HG03558 (cell line): Measurements from ENCODE around the gene TRIM44.
"Not testable (repeated sequence)": the region's sequence is repeated elsewhere in the genome, so short reads cannot be mapped to it uniquely, and the experiment has no call there.

Source experiments
- ATAC-seq: cut with Tn5 transposase; IDR thresholded peaks from one replicate; pipeline ENCODE4 v1.9.1; 2021; ENCODE audit warnings: moderate number of reproducible peaks; ENCODE audit not compliant: unreplicated experiment; ENCODE audit errors: extremely low read depth

The TRIM44 gene

DNA sequence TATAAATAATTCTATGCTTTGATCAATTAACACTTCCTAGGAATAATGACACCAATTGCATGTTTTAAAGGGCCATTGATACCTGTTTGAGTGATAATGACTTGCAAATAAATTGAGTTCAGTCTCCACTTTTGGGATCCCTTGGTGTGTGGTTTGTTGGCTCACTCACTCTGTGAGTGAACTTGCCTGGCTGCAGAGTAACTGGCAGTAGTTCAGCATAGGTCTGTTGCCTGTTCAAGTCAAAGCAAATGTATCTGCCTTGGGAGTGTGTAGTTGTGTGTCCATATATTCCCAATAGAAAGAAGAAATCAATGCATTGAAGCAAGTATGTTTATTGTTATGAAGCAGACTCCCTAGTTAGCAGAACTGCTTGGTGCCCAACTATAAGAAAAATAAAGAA lies 49.3 kb downstream of the TRIM44 start:
- no peak for ATAC-seq

DNA sequence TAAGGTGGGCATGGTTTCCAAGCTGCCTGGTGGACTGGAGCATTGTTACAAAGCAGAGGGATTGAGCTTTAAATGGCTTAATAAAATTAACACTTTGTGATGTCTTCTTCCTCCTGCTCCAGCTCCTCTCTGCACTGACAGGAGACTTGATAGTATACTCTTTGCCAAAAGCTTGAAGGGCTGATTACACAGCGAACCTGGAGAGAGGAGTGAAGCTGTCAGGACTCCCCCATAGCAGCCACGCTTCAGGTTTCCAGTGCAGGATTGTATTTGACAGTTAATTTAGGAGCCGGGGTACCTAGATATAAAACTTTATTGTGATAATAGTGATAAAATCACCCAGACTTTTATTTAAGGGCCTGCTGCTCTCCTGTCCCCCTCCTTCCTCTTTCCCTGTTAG lies 50.0 kb downstream of the TRIM44 start:
- ATAC-seq = no peak

DNA sequence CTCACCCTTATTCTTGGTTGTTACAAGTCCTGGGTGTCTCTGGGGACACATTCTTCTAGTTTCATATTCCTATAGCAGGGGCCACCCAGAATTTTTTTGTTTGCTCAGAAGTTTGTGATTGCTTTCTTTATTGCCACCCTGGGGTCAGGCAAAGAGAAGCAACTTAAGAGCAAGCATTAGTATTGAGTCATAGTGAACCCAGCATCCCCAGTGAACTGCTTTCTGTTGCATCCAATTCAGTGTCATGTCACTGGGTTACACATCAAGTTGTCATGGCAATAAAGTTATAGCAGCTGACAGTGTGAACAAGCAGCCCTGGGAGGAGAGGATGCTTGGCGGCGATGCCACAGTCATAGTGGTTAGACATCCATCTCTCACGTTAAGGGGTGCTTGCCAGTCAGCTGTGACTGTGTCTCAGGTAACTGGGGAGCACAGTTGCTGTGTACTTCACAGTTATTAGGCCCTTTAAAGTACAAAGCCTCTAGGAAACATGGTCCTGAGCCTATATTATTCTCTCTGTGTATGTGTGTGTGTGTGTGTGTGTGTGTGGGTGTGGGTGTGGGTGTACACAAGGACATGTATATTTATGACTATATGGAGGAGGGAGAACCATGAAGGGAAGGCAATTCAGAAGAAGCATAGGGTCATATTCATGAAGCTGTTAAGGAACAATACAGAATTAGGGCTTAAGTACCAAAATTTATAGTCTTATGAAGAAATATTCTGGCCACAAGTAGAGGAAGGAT lies 52.5 kb downstream of the TRIM44 start:
- peak; percentile 87 for ATAC-seq

DNA sequence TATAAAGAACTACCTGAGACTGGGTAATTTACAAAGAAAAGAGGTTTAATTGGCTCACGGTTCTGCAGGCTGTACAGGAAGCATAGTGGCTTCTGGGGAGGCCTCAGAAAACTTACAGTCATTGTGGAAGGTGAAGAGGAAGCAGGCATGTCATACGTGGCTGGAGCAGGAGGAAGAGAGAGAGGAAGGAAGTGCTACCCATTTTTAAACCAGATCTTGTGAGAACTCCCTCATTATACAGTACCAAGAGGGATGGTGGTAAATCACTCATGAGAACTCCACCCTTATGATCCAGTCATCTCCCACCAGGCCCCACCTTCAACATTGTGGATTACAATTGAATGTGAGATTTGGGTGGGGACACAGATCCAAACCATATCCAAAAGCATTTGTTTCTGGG lies 53.1 kb downstream of the TRIM44 start:
- not testable (repeated sequence) for ATAC-seq

DNA sequence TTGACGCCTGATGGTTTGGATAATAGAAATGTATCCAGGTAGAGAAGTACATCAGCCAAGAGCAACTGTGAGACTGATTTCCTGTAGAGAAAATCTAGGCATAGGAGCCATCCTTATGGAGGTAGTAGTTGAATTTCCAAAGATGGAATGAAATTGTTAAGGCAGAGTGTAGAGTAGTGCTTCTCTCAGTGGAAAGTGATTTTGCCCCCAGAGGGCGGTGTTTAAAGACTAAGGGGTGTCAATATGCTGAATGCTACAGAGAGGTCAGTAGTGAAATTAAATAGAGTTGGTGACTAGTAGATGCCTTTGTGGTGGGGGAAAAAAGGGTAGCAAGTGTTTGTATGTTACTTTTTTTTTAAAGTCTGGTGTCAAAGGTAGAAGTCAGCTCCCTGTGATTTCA lies 54.5 kb downstream of the TRIM44 start:
- ATAC-seq = no peak

DNA sequence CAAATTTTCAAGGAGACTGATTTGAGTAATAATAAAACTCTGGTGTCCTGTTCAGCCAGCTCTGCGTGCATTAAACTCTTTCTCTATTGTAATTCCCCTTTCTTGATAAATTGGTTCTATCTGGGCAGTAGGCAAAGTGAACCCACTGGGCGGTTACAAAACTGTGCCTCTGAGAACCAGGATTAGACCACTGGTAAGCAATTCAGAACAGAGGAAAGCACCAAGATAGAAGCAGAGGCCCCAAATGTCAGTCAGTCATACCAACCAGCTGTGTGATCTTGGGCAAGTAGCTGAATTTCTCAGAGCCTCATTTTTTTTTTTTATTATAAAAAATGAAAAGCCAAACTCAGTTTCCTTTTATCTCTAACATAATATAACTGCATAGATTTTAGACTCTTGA lies 54.9 kb downstream of the TRIM44 start:
- no peak for ATAC-seq

DNA sequence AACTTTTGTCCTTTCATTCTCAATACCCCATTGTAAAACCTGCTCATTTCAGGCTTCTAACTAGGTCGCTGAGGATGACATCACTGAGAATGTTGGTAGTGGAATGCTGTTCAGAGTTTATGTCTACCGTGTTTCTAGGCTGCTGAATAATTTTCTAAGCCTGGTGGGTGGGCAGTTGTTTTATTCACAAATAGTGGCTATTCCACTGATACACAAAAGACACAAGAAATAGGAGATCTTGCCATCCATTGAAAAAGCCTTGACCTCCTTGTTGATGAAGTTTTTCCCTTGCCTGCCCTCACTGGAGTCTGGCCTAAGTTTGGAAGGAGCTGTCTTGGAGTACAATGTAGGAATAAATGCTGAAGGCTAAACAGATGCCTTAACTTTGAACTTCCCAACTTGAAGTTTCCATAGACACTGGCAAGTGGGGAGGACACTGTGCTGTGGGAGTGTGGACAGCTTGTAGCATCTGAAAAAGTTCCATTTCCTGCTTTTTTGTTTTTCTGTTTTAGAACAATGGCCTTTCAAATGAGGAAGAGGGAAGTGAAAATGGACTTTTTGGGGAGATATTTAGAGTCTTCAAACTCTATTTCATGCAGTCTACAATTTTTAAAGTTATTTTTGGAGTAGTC lies 59.2 kb downstream of the TRIM44 start:
- peak; percentile 33 for ATAC-seq

DNA sequence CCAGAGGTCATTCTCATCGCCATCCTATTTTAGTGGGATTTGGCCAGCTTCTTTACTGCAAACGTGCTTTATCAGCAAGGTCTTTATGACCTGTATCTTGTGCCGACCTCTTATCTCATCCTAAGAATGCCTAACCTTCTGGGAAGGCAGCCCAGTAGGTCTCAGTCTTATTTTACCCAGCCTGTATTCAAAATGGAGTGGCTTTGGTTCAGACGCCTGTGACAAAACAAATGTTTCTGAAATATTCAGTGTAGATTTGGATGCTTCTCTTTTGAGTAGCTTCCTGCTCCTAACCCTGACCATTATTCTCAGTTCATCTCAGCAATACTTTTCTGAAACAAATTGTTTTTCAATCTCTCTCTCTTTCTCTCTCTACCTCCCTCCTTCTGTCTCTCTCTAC lies 60.1 kb downstream of the TRIM44 start:
- ATAC-seq = no peak

DNA sequence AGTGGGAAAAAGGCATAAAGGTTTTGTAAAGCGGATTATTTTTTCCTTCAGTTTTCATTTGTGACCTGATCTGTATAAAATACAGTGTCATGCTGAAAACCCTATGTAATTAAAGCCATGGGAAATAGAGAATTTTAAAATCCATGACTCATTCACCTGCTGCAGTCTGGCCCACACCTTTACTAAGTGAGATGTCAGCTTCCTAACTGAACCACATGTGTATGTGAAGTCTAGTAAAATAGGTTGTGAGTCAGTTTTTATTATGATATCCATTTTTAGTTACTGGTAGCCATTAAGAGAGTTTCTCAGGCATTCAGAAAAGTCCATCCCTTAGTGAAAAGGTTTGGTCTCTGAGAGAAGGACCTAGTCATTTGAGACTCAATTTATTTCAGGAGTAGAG lies 60.9 kb downstream of the TRIM44 start:
- no peak for ATAC-seq

DNA sequence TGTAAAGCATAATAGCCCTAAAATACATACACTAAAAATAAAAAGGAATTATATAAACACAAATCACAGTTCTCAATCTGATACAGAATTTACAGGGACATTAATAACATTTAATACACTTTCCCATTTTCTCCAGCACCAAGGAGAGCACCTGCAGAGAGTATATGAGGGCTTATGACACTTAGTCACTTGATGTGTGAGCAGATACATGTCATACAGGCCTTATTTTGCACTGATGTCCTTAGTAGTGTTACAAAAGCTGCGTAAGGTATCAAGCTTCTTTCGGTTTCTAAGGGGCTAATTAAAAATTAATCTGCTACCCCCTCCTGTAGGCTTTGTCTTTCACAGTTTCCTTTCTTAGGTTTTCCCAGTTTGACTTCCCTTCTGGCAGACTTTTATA lies 61.3 kb downstream of the TRIM44 start:
- no peak for ATAC-seq

DNA sequence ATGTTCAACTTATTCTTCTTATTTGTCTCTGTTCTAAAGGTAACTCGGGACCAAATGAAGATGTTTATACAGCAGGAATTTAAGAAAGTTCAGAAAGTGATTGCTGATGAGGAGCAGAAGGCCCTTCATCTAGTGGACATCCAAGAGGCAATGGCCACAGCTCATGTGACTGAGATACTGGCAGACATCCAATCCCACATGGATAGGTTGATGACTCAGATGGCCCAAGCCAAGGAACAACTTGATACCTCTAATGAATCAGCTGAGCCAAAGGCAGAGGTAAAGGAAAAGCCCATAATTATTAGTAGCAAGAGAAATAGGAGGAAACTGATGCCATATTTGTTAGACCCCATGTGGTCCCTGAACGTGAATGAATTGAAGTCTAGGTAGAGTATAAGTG lies 63.3 kb downstream of the TRIM44 start:
- no peak for ATAC-seq

DNA sequence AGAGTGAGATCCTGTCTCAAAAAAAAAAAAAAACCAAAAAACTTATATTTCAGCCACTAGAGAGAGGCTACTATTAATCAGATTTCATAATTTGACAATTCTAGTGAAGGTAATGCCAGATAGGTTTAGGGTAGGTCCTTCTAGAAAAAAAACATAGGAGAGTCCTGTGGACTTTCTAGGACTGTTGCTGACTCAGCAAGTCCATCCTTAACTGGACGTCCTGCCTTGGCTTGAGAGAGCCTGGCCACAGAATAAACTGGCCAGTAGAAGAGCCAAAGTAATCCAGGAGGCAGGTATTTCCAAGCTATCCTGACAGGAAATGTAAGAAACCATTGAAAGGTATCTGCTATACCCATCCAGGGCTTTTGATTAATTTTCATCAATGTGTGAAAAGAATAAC lies 64.6 kb downstream of the TRIM44 start:
- ATAC-seq = no peak

DNA sequence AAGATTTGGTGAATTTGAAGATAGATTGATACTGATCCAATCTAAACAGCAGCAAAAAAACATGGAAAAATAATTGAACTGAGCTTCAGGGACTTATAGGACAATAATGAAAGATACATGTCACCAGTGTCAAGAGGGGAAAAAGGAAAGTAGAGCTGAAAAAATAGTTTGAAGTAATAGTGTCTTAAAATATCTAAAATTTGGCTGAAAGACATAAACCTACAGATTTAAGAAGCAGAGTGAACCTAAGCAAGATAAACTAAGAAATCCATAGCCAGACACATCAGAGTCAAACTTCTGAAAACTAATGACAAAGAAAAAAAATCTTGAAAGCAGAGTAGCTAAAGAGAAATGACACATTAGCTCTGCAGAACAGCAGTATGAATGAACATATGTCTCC lies 67.7 kb downstream of the TRIM44 start:
- ATAC-seq = no peak

DNA sequence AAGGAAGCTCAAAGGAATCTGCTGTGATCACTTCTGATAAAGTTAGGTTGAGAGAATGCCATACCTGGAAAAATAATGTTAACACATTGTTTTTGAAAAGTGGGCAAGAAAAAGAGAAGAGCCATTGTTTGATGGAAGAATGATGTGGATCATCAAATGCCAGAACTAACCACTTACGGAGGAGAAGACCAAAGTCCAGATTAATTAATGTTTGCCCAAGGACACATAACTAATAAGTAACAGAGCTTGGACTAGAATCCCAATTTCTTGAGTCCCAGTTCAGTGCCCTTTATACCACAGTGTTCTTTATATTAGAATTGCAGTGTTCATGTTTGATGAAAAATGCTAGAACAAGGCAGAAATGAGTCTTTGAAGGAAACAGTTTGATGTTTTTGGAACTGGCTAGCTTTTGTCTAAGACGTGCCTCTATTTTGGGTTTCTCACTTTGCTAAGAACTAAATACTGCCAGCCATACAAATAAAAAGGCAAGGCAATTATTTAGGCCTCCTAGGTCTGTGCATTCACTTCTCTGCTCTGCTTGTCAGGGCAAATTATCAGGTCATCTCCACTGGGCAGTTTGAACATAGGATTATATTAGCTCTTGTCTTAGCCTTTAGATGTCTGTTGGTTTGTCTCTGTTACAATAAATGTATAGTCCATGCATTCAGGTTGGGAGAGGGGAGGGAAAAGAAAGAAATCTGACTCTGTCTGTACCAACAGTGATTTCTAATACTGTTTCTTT lies 72.3 kb downstream of the TRIM44 start:
- ATAC-seq = no peak

DNA sequence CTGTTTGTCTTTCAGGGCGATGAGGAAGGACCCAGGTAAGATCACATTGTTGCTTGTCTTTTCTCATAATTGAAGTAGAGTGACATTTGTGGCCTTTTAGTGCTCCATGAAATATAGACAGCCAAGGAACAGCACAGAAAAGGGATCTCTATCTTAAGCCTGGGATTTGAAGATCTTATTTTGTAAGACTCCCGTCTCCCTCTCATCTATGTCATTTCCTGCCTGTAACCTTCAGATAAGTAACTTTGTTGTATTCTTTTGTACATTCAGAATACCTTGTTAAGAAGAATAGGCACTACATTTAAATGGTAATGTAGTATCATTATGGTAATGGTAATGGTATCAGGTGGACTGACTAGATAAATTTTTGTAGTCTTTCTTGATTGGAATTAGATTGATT lies 72.8 kb downstream of the TRIM44 start:
- ATAC-seq = no peak

DNA sequence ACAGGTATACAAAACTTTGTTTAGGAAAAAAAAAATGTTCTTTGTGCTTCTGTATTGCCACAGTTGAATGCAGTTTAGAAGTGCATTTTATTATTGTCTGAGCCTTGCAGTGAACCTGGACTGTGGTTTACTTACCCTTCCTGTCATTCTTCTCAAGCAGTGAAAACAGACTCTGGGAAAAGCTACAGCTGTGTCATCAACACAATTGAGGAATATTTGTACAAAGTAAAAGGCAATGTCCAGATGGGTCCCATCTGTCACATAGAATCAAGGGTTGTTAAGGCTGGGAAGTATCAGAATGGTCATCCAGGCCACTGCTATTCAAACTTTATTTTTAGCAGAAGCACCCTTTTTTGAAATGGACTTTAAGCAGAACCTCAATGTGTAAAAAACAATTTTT lies 73.3 kb downstream of the TRIM44 start:
- no peak for ATAC-seq

DNA sequence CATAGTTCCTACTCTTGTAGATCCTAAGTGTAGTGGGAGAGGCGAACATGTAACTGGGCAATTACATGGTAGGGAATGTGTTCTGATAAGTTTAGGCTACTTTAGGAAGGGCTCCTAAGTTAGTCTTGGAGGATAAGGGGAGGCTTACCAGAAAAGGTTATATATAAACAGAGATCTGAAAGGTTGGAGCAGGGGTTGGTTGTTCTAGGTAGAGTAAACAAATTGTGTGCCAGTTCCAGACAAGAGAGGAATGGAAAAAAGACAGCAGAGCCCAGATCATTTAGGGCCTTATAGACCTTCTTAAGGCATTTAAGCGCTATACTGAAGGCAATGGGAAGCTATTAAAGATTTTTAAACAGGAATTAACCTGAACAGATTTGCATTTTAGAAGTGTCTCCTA lies 74.4 kb downstream of the TRIM44 start:
- ATAC-seq = no peak

DNA sequence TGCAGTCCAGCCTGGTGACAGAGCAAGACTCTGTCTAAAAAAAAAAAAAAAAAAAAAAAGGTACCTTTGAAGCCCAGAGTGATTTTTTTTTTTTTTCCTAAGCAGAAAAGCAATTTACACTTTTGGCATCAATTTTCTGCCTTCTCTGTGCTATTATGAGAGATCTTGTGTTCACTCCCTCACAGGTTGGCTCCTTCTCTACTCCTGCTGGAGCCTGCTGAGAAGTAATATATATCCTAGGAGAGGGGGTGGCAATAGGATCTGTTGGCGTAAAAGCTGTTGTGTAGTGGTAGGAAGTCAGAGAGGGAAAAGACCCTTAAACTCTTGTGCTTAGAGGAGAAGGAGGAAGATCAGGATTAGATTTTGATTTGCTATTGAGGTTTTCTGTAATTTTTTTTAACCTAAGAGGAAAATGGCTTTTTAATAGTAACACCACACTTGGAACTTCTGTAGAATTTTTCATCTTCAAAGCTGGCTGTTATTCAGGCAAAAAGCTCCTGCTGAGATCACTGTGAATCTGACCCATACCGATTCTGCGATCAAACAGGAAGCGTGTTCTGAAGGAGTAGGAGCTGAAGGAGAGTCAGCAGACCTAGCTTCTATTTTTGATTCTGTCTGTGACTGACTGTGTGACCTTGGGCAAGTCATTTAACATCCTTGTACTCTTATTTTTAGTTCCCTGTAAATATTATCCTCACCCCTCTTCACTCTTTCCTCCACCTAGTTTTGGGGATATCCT lies 77.7 kb downstream of the TRIM44 start:
- ATAC-seq = no peak

DNA sequence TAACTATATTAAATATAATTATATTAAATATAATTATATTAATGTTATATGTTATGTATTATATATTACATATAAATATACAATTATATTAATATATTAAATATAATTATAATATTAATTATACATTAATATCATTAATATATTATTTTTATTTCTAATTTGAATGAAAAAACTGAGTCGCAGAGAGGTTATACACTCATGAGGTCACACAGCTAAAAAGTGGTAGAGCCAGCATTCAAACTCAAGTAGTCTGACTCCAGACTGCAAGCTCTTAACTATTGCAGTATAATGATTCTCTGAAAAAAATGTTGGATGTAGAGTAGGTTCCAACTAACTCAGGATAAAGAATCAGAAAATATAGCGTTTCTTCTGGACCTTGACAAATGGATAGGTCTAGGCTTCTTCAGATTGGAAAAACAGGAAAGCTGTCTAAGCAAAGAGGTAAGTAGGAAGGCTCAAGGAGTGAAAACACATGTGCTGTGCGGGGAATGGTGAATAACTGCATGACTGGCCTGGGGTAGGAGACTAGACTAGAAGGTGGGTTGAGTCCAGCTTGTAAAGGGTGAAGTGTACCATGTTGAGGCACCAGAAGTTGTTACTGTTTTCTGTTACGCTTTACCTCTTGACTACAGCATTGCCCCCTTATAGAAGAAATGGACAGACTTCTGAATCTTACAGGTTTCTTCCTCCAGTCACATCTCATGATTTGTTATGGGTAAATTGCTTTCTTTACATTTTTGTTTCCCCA lies 80.3 kb downstream of the TRIM44 start:
- ATAC-seq = no peak
